Measurements from ENCODE around the gene LGR6.
A peak's percentile ranks its signal among the peaks of the same experiment; 100 is the strongest.

LGR6 gene

DNA sequence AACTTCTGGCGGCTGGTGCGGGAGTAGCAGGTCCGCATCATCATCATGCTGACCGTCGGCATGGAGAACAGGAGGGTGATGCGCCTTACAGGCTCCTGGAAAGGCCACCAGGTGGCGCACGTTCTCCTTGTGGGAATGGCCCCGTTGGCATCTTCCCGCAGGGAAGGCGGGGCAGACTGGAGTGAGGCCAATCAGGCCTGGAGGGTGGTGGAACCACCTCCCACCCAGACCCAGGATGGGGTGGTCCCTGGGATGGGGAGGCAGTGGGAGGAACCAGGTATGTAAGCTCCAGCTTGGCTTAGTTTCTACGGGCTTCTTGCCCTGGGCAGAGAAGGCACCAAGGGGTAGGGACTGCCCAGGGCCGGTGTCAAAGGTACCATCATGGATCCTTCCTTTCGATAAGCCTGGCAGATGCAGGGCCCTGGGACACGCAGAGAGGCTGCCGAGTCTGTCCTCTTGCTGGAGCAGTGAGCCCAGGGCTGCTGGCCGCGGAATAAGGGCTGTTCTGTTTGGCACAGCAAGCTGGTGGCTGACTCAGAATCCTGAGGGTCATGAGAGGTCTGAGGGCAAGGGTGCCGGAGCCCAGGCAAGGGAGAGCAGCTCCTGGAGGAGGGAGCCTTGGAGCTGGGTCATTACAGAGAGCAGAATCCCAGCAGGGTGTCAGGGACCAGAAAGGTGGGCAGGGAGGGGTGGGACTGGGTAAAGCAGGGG, 8.7 kb upstream of the LGR6 start:
- ATAC-seq, result peak; percentile 90
- TF ChIP-seq TCF4 (CRISPR knock-in tag; IDR thresholded peaks at IDR 0.05; ENCODE audit: borderline replicate concordance) (no peak), ZNF8 (CRISPR knock-in tag; IDR thresholded peaks at IDR 0.05) (no peak), PPARA (CRISPR knock-in tag; IDR thresholded peaks at IDR 0.05; ENCODE audit: borderline replicate concordance) (no peak), RARB (CRISPR knock-in tag; IDR thresholded peaks at IDR 0.05) (no peak), CSDC2 (CRISPR knock-in tag; IDR thresholded peaks at IDR 0.05) (no peak), ZNF565 (CRISPR knock-in tag; conservative IDR thresholded peaks at IDR 0.05; ENCODE audit: low read depth) (no peak), GLIS3 (CRISPR knock-in tag; IDR thresholded peaks at IDR 0.05) (no peak), ESRRG (CRISPR knock-in tag; IDR thresholded peaks at IDR 0.05) (no peak), SNAI2 (CRISPR knock-in tag; IDR thresholded peaks at IDR 0.05) (no peak), ZC3H10 (CRISPR knock-in tag; IDR thresholded peaks at IDR 0.05) (no peak), TOX (CRISPR knock-in tag; IDR thresholded peaks at IDR 0.05; ENCODE audit: borderline replicate concordance) (no peak), ISL1 (CRISPR knock-in tag; IDR thresholded peaks at IDR 0.05) (no peak), ZFP3 (CRISPR knock-in tag; IDR thresholded peaks at IDR 0.05) (no peak), BACH2 (CRISPR knock-in tag; IDR thresholded peaks at IDR 0.05; ENCODE audit: borderline replicate concordance) (no peak)
- TF ChIP-seq, protein P1, sequence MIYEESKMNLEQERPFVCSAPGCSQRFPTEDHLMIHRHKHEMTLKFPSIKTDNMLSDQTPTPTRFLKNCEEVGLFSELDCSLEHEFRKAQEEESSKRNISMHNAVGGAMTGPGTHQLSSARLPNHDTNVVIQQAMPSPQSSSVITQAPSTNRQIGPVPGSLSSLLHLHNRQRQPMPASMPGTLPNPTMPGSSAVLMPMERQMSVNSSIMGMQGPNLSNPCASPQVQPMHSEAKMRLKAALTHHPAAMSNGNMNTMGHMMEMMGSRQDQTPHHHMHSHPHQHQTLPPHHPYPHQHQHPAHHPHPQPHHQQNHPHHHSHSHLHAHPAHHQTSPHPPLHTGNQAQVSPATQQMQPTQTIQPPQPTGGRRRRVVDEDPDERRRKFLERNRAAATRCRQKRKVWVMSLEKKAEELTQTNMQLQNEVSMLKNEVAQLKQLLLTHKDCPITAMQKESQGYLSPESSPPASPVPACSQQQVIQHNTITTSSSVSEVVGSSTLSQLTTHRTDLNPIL (CRISPR knock-in tag; IDR thresholded peaks at IDR 0.05; ENCODE audit: low read depth), result no peak
- TF ChIP-seq, protein P2, sequence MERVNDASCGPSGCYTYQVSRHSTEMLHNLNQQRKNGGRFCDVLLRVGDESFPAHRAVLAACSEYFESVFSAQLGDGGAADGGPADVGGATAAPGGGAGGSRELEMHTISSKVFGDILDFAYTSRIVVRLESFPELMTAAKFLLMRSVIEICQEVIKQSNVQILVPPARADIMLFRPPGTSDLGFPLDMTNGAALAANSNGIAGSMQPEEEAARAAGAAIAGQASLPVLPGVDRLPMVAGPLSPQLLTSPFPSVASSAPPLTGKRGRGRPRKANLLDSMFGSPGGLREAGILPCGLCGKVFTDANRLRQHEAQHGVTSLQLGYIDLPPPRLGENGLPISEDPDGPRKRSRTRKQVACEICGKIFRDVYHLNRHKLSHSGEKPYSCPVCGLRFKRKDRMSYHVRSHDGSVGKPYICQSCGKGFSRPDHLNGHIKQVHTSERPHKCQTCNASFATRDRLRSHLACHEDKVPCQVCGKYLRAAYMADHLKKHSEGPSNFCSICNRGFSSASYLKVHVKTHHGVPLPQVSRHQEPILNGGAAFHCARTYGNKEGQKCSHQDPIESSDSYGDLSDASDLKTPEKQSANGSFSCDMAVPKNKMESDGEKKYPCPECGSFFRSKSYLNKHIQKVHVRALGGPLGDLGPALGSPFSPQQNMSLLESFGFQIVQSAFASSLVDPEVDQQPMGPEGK (CRISPR knock-in tag; IDR thresholded peaks at IDR 0.05; ENCODE audit: borderline replicate concordance), result no peak
- TF ChIP-seq, protein P3, sequence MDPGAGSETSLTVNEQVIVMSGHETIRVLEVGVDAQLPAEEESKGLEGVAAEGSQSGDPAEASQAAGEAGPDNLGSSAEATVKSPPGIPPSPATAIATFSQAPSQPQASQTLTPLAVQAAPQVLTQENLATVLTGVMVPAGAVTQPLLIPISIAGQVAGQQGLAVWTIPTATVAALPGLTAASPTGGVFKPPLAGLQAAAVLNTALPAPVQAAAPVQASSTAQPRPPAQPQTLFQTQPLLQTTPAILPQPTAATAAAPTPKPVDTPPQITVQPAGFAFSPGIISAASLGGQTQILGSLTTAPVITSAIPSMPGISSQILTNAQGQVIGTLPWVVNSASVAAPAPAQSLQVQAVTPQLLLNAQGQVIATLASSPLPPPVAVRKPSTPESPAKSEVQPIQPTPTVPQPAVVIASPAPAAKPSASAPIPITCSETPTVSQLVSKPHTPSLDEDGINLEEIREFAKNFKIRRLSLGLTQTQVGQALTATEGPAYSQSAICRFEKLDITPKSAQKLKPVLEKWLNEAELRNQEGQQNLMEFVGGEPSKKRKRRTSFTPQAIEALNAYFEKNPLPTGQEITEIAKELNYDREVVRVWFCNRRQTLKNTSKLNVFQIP (CRISPR knock-in tag; IDR thresholded peaks at IDR 0.05; ENCODE audit: borderline replicate concordance, low read depth), result no peak
- TF ChIP-seq, protein P4, sequence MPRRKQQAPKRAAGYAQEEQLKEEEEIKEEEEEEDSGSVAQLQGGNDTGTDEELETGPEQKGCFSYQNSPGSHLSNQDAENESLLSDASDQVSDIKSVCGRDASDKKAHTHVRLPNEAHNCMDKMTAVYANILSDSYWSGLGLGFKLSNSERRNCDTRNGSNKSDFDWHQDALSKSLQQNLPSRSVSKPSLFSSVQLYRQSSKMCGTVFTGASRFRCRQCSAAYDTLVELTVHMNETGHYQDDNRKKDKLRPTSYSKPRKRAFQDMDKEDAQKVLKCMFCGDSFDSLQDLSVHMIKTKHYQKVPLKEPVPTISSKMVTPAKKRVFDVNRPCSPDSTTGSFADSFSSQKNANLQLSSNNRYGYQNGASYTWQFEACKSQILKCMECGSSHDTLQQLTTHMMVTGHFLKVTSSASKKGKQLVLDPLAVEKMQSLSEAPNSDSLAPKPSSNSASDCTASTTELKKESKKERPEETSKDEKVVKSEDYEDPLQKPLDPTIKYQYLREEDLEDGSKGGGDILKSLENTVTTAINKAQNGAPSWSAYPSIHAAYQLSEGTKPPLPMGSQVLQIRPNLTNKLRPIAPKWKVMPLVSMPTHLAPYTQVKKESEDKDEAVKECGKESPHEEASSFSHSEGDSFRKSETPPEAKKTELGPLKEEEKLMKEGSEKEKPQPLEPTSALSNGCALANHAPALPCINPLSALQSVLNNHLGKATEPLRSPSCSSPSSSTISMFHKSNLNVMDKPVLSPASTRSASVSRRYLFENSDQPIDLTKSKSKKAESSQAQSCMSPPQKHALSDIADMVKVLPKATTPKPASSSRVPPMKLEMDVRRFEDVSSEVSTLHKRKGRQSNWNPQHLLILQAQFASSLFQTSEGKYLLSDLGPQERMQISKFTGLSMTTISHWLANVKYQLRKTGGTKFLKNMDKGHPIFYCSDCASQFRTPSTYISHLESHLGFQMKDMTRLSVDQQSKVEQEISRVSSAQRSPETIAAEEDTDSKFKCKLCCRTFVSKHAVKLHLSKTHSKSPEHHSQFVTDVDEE (CRISPR knock-in tag; IDR thresholded peaks at IDR 0.05), result no peak

DNA sequence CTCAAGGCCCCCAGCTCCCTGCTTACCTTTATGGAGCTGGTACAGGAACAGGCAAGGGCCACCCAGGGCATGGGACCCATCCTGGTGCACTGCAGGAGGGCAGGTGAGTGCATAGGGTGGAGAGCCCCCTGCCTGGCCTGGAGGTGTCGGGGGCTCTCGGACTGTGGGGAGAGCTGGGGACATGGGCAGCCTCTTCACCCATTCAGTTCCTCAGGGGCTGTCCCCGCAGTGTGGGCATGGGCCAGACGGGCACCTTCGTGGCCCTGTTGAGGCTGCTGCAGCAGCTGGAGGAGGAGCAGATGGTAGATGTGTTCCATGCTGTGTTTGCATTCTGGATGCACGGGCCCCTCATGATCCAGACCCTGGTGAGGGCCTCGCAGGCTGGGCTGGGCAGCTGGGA, 7.3 kb upstream of the LGR6 start:
- TF ChIP-seq PPARA (CRISPR knock-in tag; IDR thresholded peaks at IDR 0.05; ENCODE audit: borderline replicate concordance), result no peak
- TF ChIP-seq TOX (CRISPR knock-in tag; IDR thresholded peaks at IDR 0.05; ENCODE audit: borderline replicate concordance), result no peak
- TF ChIP-seq ESRRG (CRISPR knock-in tag; IDR thresholded peaks at IDR 0.05), result no peak
- no peak for TF ChIP-seq ZNF70 (CRISPR knock-in tag; IDR thresholded peaks at IDR 0.05)
- TF ChIP-seq, protein P2 (CRISPR knock-in tag; IDR thresholded peaks at IDR 0.05; ENCODE audit: borderline replicate concordance), result no peak
- TF ChIP-seq TCF4 (CRISPR knock-in tag; IDR thresholded peaks at IDR 0.05; ENCODE audit: borderline replicate concordance), result no peak
- ATAC-seq, result no peak

DNA sequence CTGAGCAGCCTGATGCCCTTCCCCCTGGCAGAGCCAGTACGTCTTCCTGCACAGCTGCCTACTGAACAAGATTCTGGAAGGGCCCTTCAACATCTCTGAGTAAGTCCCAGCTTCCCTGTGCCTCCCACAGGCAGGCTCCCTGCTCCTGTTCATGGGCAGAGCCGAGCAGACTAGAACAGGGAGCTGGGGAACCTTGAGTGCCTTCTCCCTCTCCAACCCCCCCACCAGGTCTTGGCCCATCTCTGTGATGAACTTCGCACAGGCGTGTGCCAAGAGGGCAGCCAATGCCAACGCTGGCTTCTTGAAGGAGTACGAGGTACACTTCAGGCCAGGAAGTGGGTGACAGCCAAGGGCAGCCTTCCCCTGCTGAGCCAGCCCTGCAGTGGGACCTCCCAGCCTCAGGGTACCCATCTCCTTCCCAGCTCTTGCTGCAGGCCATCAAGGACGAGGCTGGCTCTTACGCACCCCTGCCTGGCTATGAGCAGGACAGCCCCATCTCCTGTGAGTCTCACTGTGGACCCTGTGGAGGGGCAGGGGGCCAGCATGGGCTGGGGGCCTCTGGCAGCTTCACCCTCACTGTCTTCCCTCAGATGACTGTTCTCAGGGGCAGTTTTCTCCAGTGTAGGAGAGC, 6.4 kb upstream of the LGR6 start:
- TF ChIP-seq ZNF8 (CRISPR knock-in tag; IDR thresholded peaks at IDR 0.05), result no peak
- TF ChIP-seq, protein P3 (CRISPR knock-in tag; IDR thresholded peaks at IDR 0.05; ENCODE audit: borderline replicate concordance, low read depth), result no peak

More for the DNA sequence above, 6.4 kb upstream of the LGR6 start:
- no peak for ATAC-seq
